ENCODE measurements around the gene PCBP3. TPM values are rescaled to one million over a fixed set of nuclear protein-coding genes. Genes with fewer than 3 reads are reported as not detected.
"Not testable (repeated sequence)": the region's sequence is repeated elsewhere in the genome, so short reads cannot be mapped to it uniquely, and the experiment has no call there.

PCBP3 gene
- total RNA-seq, 2 experiments from 2014 or later: 1.3 to 1.4 TPM

DNA sequence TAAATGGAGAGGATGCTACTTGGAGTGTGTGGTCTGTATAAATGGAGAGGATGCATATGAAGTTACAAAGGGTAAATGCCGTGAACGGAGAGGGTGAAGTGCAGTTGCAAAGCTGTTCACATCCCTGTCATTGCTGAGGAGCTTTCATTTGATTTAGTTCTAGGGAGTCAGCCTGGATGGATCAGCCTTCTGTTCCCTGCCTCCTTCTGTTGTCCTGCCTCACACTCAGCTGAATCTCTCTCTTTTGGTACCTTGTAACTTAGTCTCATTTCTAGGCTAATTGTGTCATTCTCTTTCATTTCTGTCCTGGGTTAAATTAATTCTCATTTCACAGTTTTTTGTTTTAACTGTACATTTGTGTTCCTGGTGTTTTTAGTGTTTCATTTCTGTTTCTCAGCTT, 204.8 kb downstream of the PCBP3 start:
- no peak for ATAC-seq
- POLR2A ChIA-PET: no interaction called here
- H3K9me3 Mint-ChIP-seq (ENCODE audit: insufficient read depth): no peaks in the 10 kb centered on the region
- no peak for DNase-seq
- H3K36me3 Mint-ChIP-seq (ENCODE audit: low read depth): no peaks in the 10 kb centered on the region
- peaks cover 17% of the 10 kb centered on the region for H3K4me1 Mint-ChIP-seq (ENCODE audit: low read depth)
- no peak overlapping the region for H3K27ac Mint-ChIP-seq
- CTCF ChIA-PET: interaction anchor here (2.6 kb wide), 1 partner anchor 32 kb away, joined by 6 read pairs; no protein-coding TSS in a partner anchor
- no peak overlapping the region for H3K4me3 Mint-ChIP-seq
- peaks cover 27% of the 10 kb centered on the region for H3K27me3 Mint-ChIP-seq (ENCODE audit: low read depth)

DNA sequence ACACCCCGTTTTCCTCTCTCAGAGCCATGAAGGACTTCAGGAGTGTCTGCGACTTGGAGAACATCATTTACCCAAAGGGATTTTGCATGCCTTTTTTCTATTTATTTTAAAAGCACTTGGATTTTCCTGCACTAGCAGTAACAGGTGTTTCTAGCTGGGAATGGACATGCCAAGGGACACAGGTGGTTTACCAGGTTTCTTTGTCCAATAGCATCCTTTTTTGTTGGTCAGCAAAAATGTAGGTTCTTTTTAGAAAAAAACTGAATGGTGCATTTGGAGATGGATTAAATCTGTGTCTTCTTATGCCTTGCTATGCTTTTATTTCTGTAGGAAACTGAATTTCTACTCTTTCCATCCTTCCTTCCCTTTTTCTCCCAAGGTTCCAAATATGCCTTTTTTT, 205.3 kb downstream of the PCBP3 start:
- no peak overlapping the region for H3K27ac Mint-ChIP-seq
- DNase-seq (no peak), ATAC-seq (no peak)
- H3K4me1 Mint-ChIP-seq (ENCODE audit: low read depth): peaks cover 17% of the 10 kb centered on the region
- H3K9me3 Mint-ChIP-seq (ENCODE audit: insufficient read depth): no peaks in the 10 kb centered on the region
- H3K36me3 Mint-ChIP-seq (ENCODE audit: low read depth): no peaks in the 10 kb centered on the region
- H3K27me3 Mint-ChIP-seq (ENCODE audit: low read depth): peaks cover 27% of the 10 kb centered on the region
- CTCF ChIA-PET: no interaction called here
- POLR2A ChIA-PET: no interaction called here
- H3K4me3 Mint-ChIP-seq: no peak overlapping the region

DNA sequence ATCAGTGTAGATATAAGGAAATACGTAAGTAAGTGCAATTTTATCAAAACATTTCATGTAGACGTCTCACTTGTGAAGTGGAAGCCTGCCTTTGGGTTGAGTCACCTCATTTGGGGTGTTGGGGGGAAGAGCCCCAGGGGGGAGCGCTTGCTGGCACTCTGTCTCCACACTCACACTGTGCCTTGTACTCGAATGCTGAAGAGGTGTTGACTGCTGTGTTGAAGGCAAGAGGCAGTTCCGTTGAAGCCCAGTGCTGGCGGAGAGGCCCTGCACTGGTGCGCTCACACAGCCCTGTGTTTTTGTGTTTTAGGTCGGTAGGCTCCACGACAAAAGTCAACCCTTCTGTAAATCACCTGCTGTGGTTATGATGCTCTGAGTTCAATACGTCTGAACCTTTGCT, 206.1 kb downstream of the PCBP3 start:
- H3K9me3 Mint-ChIP-seq (ENCODE audit: insufficient read depth): no peaks in the 10 kb centered on the region
- CTCF ChIA-PET: no interaction called here
- H3K27me3 Mint-ChIP-seq (ENCODE audit: low read depth): peaks cover 27% of the 10 kb centered on the region
- no peak overlapping the region for H3K27ac Mint-ChIP-seq
- peaks cover 14% of the 10 kb centered on the region for H3K4me1 Mint-ChIP-seq (ENCODE audit: low read depth)
- POLR2A ChIA-PET: no interaction called here
- ATAC-seq (no peak), DNase-seq (no peak)
- H3K36me3 Mint-ChIP-seq (ENCODE audit: low read depth): no peaks in the 10 kb centered on the region
- no peak overlapping the region for H3K4me3 Mint-ChIP-seq

DNA sequence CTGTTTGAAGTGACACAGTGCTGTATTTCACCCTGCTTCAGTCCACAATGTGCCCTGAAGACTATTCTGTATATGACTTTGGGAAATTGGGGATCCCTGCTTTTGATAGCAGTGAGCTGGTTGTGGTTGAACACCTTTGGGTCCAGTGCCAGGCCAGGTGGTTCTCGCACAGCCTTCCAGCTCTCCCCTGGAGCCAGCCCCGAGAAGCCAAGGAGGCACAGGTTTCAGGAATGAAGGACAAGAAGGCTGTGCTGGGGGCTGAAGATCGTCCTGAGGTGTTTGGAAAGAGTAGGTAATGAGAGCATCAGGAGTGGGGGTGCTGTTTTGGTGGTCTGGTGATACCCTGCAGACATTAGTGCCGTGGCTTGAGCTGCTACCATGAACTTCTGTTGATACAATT, 206.7 kb downstream of the PCBP3 start:
- Mint-ChIP-seq H3K4me3 (no peak overlapping the region), H3K27me3 (ENCODE audit: low read depth) (peaks cover 27% of the 10 kb centered on the region), H3K9me3 (ENCODE audit: insufficient read depth) (no peaks in the 10 kb centered on the region), H3K27ac (no peak overlapping the region), H3K36me3 (ENCODE audit: low read depth) (no peaks in the 10 kb centered on the region), H3K4me1 (ENCODE audit: low read depth) (peaks cover 11% of the 10 kb centered on the region)
- ChIA-PET POLR2A (no interaction called here), CTCF (no interaction called here)
- DNase-seq: no peak
- ATAC-seq: no peak

DNA sequence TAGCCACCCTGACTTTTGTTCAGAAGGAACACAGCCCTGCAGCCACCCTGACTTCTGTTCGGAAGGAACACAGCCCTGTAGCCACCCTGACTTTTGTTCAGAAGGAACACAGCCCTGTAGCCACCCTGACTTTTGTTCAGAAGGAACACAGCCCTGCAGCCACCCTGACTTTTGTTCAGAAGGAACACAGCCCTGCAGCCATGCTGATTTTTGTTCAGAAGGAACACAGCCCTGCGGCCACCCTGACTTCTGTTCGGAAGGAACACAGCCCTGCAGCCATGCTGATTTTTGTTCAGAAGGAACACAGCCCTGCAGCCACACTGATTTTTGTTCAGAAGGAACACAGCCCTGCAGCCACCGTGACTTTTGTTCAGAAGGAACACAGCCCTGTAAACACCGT, 208.9 kb downstream of the PCBP3 start:
- H3K27ac Mint-ChIP-seq; H3K4me1 Mint-ChIP-seq (ENCODE audit: low read depth); CTCF ChIA-PET; H3K36me3 Mint-ChIP-seq (ENCODE audit: low read depth); H3K4me3 Mint-ChIP-seq; POLR2A ChIA-PET; DNase-seq; H3K9me3 Mint-ChIP-seq (ENCODE audit: insufficient read depth); ATAC-seq: not testable (repeated sequence)
- peaks cover 21% of the 10 kb centered on the region for H3K27me3 Mint-ChIP-seq (ENCODE audit: low read depth)

DNA sequence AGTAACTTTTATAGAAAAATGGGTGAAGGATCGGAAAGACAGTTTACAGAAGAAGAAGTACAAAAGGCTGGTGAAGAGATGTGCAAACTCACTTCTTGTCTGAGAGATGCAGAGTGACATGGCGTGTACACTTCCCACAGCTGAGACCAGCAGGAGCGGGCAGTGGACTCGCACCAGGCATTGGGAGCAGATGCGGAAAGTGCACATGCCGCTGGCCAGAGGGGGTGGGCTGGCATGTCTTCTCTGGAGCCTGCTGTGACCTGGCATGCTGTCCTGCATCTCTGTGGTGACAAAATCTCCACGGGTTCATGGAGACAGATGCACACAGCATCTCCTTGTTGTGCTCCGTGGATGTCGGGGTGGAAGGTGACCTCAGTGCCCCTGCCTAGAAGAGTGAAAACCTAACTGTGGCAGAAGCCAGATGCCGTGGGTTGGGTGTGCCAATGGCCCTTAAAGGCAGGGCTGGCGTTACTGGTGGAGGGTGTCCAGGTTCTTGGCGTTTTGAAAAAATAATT, 209.4 kb downstream of the PCBP3 start:
- H3K9me3 Mint-ChIP-seq (ENCODE audit: insufficient read depth): no peaks in the 10 kb centered on the region
- no peak overlapping the region for H3K27ac Mint-ChIP-seq
- H3K4me3 Mint-ChIP-seq: no peak overlapping the region
- H3K4me1 Mint-ChIP-seq (ENCODE audit: low read depth): no peaks in the 10 kb centered on the region
- DNase-seq (no peak), ATAC-seq (no peak)
- POLR2A ChIA-PET: no interaction called here
- H3K27me3 Mint-ChIP-seq (ENCODE audit: low read depth): peaks cover 19% of the 10 kb centered on the region
- H3K36me3 Mint-ChIP-seq (ENCODE audit: low read depth): no peaks in the 10 kb centered on the region
- CTCF ChIA-PET: no interaction called here

DNA sequence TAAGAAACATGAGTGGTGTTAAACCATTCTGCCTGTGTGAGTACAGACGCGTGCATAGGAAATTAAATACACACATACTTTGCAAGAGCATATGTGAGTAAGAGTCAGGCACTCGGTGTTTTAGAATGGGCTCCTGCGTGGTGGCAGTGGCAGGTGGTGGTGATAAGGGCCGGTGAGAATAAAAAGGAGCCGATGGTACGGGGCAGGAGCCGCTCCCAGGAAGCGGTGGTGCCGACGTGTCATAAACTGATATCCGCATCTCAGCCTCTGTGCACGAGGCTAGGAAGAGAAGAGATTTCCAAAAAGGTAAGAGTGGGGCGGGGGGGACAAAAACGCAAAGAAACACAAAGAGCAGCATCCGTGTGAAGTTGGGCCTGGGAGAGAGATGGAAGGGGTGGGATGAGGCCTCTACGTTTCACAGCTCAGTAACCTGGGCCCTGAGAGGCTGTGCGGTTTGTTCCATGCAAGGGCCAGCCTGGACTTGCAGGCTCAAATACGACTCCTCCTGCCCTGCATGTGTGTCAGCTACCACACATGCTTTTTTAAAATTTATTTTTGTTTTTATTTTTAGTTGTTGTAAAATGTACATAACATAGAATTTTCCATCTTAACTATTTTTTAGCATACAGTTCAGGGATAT, 210.3 kb downstream of the PCBP3 start:
- ChIA-PET CTCF (no interaction called here), POLR2A (no interaction called here)
- Mint-ChIP-seq H3K36me3 (ENCODE audit: low read depth) (no peaks in the 10 kb centered on the region), H3K4me1 (ENCODE audit: low read depth) (no peaks in the 10 kb centered on the region), H3K9me3 (ENCODE audit: insufficient read depth) (no peaks in the 10 kb centered on the region), H3K4me3 (no peak overlapping the region), H3K27ac (no peak overlapping the region), H3K27me3 (ENCODE audit: low read depth) (peaks cover 12% of the 10 kb centered on the region)
- no peak for ATAC-seq
- no peak for DNase-seq

DNA sequence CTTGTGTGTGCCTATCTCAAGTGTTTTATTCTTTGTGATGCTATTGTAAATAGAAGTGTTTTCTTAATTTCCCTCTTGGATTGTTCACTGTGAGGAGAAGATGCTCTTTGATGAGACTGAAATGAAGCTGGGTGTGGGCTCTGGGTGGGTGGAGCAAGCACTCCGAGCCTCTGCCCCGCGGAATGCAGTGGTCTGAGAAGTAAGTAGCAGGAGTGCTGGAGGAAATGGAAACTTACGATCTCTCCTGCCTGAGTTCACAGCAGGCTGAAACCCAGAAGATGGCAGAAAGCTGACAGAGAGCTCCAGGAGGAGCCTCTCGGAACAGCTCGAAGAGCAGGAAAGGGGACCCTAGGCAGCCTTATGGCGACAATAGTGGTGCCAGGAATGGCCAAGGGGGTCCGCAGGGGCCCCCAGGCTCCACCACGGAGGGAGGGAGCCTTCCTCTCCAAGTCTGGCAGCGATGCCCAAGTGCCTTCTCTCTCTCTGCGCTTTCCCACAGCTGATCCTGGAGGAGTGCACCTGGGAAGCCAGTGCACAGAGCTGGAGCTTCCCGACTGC, 211.2 kb downstream of the PCBP3 start:
- ChIA-PET CTCF (no interaction called here), POLR2A (no interaction called here)
- Mint-ChIP-seq H3K4me3 (no peak overlapping the region), H3K4me1 (ENCODE audit: low read depth) (no peaks in the 10 kb centered on the region), H3K27ac (no peak overlapping the region), H3K27me3 (ENCODE audit: low read depth) (peaks cover 12% of the 10 kb centered on the region), H3K9me3 (ENCODE audit: insufficient read depth) (no peaks in the 10 kb centered on the region), H3K36me3 (ENCODE audit: low read depth) (no peaks in the 10 kb centered on the region)
- DNase-seq (no peak), ATAC-seq (no peak)

DNA sequence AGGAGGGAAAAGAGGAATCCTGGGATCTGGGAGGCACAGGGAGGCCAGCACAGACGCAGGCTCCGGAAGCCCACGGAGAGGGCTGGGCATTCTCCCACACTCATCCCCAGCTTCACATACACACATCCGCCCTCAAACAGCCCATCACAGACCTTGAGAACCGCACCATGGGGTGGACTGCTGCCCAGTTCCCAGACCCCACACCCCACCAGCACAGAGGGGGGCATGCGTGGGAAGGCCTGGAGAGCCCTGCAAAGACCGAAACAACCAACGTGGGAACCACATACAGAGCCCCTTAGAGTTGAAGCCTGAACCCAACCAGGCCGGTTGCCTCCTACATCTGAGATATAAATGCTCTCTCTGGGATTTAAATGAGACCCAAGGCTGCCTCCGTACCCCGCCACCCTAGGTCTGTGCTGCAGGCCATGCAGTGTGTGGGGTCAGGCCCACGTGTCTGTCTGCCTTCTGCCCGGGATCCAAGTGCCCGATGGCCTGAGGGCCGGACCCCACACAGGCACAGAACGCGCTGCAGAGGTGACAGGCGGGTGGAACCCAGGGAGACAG, 211.8 kb downstream of the PCBP3 start:
- no peak overlapping the region for H3K4me3 Mint-ChIP-seq
- CTCF ChIA-PET: no interaction called here
- H3K4me1 Mint-ChIP-seq (ENCODE audit: low read depth): no peaks in the 10 kb centered on the region
- H3K27me3 Mint-ChIP-seq (ENCODE audit: low read depth): peaks cover 6% of the 10 kb centered on the region
- no peak overlapping the region for H3K27ac Mint-ChIP-seq
- no peaks in the 10 kb centered on the region for H3K36me3 Mint-ChIP-seq (ENCODE audit: low read depth)
- no peaks in the 10 kb centered on the region for H3K9me3 Mint-ChIP-seq (ENCODE audit: insufficient read depth)
- ATAC-seq: no peak
- POLR2A ChIA-PET: no interaction called here
- no peak for DNase-seq

DNA sequence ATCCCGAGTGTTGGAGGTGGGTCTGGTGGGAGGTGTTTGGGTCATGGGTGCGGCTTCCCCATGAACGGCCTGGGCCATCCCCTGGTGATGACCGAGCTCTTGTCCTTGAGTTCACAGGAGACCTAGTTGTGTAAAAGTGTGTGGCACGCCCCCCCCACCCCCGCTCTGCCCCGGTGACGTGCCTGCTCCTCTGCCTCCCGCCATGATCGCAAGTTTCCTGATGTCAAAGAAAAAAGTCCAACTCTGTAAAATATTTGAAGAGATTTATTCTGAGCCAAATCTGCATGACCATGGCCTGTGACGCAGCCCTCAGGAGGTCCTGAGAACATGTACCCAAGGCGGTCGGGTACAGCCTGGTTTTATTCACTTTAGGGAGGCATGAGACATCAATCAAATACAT, 212.9 kb downstream of the PCBP3 start:
- H3K27ac Mint-ChIP-seq: no peak overlapping the region
- H3K9me3 Mint-ChIP-seq (ENCODE audit: insufficient read depth): no peaks in the 10 kb centered on the region
- ChIA-PET CTCF (no interaction called here), POLR2A (no interaction called here)
- DNase-seq (no peak), ATAC-seq (no peak)
- H3K27me3 Mint-ChIP-seq (ENCODE audit: low read depth): peaks cover 2% of the 10 kb centered on the region
- H3K4me1 Mint-ChIP-seq (ENCODE audit: low read depth): no peaks in the 10 kb centered on the region
- H3K36me3 Mint-ChIP-seq (ENCODE audit: low read depth): no peaks in the 10 kb centered on the region
- H3K4me3 Mint-ChIP-seq: no peak overlapping the region

DNA sequence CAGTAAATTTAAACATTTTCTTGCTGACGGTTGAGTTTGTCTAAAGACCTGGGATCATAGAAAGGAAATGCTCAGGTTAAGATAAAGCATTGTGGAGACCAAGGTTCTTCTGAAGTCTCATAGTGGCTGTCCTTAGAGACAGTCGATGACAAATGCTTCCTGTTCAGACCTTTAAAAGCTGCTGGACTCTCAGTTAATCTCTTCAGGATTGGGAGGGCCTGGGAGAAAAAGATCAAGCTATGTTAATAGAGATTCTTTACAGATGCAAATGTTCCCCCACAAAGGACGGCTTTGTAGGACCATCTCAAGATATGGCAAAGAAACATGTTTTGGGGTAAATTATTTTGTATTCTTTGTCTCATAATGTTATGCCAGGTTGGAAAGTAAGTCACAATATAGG, 213.4 kb downstream of the PCBP3 start:
- Mint-ChIP-seq H3K4me3 (no peak overlapping the region), H3K9me3 (ENCODE audit: insufficient read depth) (no peaks in the 10 kb centered on the region), H3K27ac (no peak overlapping the region), H3K36me3 (ENCODE audit: low read depth) (no peaks in the 10 kb centered on the region), H3K27me3 (ENCODE audit: low read depth) (peaks cover 2% of the 10 kb centered on the region), H3K4me1 (ENCODE audit: low read depth) (no peaks in the 10 kb centered on the region)
- POLR2A ChIA-PET: no interaction called here
- ATAC-seq: no peak
- CTCF ChIA-PET: no interaction called here
- DNase-seq: no peak

DNA sequence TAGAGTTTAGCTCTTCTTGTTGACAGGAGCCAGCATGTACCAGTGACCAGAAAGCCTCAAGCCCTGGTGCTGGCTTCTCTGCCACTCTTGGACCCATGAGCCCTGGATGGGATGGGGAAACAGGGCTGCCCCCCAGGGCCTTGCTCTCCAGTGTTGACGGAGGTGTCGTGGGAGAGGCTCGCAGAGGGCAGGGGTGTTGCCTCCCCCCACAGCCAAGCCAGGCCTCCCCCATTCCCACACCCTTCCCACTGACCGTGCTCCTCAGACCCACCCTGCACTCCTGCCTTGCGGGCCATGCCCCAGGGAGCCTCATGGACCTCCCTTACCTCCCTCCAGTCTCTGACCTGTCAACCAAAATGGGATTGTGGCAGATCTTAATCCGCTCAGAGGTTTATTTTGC, 214.2 kb downstream of the PCBP3 start:
- no peaks in the 10 kb centered on the region for H3K36me3 Mint-ChIP-seq (ENCODE audit: low read depth)
- H3K27ac Mint-ChIP-seq: no peak overlapping the region
- POLR2A ChIA-PET: no interaction called here
- no peaks in the 10 kb centered on the region for H3K9me3 Mint-ChIP-seq (ENCODE audit: insufficient read depth)
- no peak overlapping the region for H3K4me3 Mint-ChIP-seq
- H3K27me3 Mint-ChIP-seq (ENCODE audit: low read depth): peaks cover 2% of the 10 kb centered on the region
- H3K4me1 Mint-ChIP-seq (ENCODE audit: low read depth): no peaks in the 10 kb centered on the region
- ATAC-seq: no peak
- CTCF ChIA-PET: no interaction called here
- DNase-seq: no peak

DNA sequence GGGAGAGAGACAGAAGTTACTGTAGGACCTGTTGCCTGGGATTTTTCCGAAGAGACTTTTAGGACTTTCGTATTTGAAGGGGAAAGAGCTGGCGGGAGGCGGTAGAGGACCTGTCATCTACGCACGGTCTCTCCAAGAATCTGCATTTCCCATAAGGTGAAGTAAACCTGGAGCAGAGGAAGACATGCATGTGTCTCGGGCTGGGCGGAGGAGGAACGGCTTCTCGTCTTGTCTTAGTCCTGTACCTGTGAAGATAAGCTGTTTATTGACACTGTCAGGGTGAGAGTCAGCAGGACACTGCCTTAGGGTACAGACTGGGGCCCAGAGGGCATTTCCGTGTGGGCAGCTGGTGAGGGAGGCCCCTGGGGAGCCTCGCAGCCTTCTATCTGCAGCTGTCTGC, 214.7 kb downstream of the PCBP3 start:
- H3K9me3 Mint-ChIP-seq (ENCODE audit: insufficient read depth): no peaks in the 10 kb centered on the region
- H3K27me3 Mint-ChIP-seq (ENCODE audit: low read depth): peaks cover under 1% of the 10 kb centered on the region
- no peak overlapping the region for H3K27ac Mint-ChIP-seq
- ATAC-seq (no peak), DNase-seq (no peak)
- POLR2A ChIA-PET: no interaction called here
- no peaks in the 10 kb centered on the region for H3K36me3 Mint-ChIP-seq (ENCODE audit: low read depth)
- no peaks in the 10 kb centered on the region for H3K4me1 Mint-ChIP-seq (ENCODE audit: low read depth)
- CTCF ChIA-PET: no interaction called here
- H3K4me3 Mint-ChIP-seq: no peak overlapping the region

Measured in activated CD8-positive, alpha-beta T cell treated with anti-CD3 and anti-CD28 coated beads, Interleukin-2, amount 10 ng/mL, durations not matched to agents 7 days and 5 days (primary cell).